ENCODE results near the gene DAPK3.
A peak's percentile ranks its signal among the peaks of the same experiment; 100 is the strongest.
"Not testable (repeated sequence)": the region's sequence is repeated elsewhere in the genome, so short reads cannot be mapped to it uniquely, and the experiment has no call there.

Gene DAPK3

GRCh38 chr19:3968556-3969434, 2.1 kb downstream of the DAPK3 start:
- H3K4me3 ChIP-seq (ENCODE audit: low read depth, low read length) = peak overlapping the region; percentile 91
- in situ Hi-C loops (cut with HindIII; ENCODE audit: low sequenced_read_pairs) = no loop called here
- TF ChIP-seq, protein P1, sequence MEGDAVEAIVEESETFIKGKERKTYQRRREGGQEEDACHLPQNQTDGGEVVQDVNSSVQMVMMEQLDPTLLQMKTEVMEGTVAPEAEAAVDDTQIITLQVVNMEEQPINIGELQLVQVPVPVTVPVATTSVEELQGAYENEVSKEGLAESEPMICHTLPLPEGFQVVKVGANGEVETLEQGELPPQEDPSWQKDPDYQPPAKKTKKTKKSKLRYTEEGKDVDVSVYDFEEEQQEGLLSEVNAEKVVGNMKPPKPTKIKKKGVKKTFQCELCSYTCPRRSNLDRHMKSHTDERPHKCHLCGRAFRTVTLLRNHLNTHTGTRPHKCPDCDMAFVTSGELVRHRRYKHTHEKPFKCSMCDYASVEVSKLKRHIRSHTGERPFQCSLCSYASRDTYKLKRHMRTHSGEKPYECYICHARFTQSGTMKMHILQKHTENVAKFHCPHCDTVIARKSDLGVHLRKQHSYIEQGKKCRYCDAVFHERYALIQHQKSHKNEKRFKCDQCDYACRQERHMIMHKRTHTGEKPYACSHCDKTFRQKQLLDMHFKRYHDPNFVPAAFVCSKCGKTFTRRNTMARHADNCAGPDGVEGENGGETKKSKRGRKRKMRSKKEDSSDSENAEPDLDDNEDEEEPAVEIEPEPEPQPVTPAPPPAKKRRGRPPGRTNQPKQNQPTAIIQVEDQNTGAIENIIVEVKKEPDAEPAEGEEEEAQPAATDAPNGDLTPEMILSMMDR (IDR thresholded peaks at IDR 0.05; ENCODE audit: low read depth, low read length, missing control alignments) = no peak
- peak; percentile 99 for DNase-seq (ENCODE audit: low read depth)

DNA sequence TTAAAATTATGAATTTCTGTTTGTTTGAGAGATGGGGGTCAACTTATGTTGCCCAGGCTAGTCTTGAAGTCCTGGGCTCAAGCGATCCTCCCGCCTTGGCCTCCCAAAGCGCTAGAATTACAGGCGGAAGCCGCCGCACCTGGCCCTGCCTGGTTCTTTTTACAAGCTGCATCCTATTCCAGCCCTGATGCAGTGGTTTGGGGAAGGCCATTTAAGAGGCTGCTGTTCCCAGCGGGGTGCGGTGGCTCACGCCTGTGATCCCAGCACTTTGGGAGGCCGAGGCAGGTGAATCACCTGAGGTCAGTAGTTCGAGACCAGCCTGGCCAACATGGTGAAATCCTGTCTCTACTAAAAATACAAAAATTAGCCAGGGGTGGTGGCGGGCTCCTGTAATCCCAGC, 2.9 kb downstream of the DAPK3 start:
- DNase-seq (ENCODE audit: low read depth); in situ Hi-C loops (cut with HindIII; ENCODE audit: low sequenced_read_pairs); H3K4me3 ChIP-seq (ENCODE audit: low read depth, low read length): not testable (repeated sequence)

DNA sequence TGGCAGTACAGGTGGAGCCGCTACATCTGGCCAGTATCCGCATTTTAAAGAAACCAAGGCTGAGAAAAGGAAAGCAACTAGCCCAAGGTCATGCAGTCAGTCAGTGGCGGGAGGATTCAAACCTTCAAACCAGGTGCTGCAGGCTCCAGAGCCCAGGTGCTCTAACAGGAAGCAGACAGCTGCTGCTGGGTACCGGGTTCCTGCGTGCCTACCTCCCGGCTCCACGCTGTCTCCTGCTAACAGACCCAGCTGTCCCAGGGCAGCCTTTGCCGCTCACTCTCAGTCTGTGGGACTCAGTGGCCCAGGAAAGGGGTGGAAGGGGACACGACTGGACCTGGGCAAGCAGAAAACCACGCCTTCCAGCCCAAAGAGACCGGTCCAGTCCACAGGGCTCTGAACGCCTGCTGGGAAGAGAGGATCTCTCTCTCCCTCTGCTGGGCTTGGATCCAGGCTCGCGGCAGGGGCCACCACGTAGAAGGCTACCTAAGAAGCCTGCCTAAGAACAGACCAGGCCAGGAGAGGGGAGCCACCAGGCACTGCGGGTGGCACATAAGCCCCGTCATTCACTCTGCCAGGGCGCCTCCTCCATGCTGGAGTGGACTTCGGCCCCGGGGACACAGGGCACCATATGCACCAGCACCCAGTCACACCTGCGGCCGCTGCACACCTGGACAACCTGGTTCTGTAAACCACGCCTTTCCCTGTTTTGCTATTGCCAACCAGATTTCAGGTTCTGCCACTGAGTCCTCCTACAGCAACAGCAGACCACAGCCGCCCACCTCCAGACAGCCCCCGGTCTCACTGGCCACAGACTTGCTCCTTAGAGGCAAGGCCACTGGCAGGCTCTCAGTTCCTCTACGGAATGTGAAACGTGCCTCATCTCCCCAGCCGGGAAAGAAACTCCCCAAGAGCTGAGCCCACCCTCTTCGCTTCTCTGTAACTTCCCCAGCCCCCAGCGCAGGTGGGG, 4.6 kb downstream of the DAPK3 start:
- in situ Hi-C loops (cut with HindIII; ENCODE audit: low sequenced_read_pairs) = no loop called here
- no peak overlapping the region for H3K4me3 ChIP-seq (ENCODE audit: low read depth, low read length)

GRCh38 chr19:3964256-3965194, 6.4 kb downstream of the DAPK3 start:
- TF ChIP-seq, protein P1 (IDR thresholded peaks at IDR 0.05; ENCODE audit: low read depth, low read length, missing control alignments) = no peak
- no peak for DNase-seq (ENCODE audit: low read depth)
- in situ Hi-C loops (cut with HindIII; ENCODE audit: low sequenced_read_pairs) = no loop called here
- H3K4me3 ChIP-seq (ENCODE audit: low read depth, low read length) = no peak overlapping the region

More for the DNA sequence above, 4.6 kb downstream of the DAPK3 start:
- TF ChIP-seq, protein P1 (IDR thresholded peaks at IDR 0.05; ENCODE audit: low read depth, low read length, missing control alignments) = no peak
- no peak for DNase-seq (ENCODE audit: low read depth)

DNA sequence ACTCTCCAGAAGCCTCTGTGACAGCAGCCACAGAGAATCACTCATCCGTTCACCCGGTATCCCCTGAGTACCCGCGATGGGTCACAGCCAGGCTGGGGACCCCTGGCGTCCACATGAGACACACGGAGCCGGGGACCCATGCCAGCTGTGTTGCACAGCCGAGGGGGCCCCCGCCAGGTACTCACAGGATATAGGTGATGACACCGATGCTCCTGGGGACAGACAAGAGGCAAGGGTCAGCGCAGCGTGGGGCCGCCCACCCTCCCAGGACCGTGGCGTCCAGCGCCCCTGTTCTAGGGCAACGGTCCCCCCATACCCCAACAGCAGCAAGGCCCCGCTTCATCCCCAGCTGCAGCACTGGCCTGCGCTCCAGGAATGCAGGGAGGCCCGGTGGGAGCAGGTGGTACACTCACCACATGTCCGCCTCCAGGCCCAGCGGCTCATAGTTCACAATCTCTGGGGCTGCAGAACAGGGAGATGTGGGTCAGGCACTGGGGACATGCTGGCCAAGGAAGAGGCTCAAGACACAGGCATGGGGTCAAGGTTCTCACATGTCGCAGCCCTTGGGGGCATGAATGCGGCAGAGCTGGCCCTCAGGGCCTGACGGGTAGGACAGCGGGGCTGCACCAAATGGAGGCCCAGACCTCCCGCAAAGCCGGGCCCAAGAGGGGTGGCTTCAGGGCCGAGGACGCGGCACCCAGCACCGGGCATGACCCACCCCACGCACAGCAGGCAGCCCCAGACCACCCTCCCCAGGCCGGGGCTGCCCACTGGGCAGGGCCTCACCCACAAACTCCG, 7.2 kb downstream of the DAPK3 start:
- H3K4me3 ChIP-seq (ENCODE audit: low read depth, low read length) = no peak overlapping the region
- in situ Hi-C loops (cut with HindIII; ENCODE audit: low sequenced_read_pairs) = no loop called here
- TF ChIP-seq, protein P1 (IDR thresholded peaks at IDR 0.05; ENCODE audit: low read depth, low read length, missing control alignments) = no peak
- DNase-seq (ENCODE audit: low read depth) = no peak

DNA sequence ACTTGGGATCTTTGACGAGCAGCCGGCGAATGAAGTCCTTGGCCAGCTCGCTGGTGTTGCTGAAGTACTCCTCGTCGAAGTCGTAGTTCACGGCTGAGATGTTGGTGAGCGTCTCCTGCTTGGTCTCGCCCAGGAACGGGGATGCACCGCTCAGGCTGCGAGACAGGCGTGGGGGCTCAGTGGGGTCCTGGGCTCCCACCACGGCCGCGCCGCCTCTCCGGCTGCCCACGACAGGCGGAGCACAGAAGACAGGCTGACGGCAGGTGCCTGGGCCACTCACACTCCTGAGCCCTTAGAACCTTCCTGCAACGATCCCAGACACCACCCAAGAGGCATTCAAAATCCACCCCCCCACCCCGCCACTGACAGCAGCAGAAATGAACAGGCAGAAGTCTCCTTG, 9.9 kb downstream of the DAPK3 start:
- in situ Hi-C loops (cut with HindIII; ENCODE audit: low sequenced_read_pairs) = no loop called here
- TF ChIP-seq, protein P1 (IDR thresholded peaks at IDR 0.05; ENCODE audit: low read depth, low read length, missing control alignments) = no peak
- DNase-seq (ENCODE audit: low read depth) = no peak

More for the DNA sequence above, 9.9 kb downstream of the DAPK3 start:
- H3K4me3 ChIP-seq (ENCODE audit: low read depth, low read length) = no peak overlapping the region
